ENCODE measurements around the gene MALSU1. TPM values are rescaled to one million over a fixed set of nuclear protein-coding genes. Genes with fewer than 3 reads are reported as not detected.

MALSU1 gene
- total RNA-seq, 1 donor = 38.4 TPM

GRCh38 chr7:23292623-23293022, 6.5 kb upstream of the MALSU1 start:
- H4K20me1 ChIP-seq (ENCODE audit: insufficient read depth, low read length) = no peaks in the 10 kb centered on the region
- H3K36me3 ChIP-seq (ENCODE audit: insufficient read depth, low read length) = no peaks in the 10 kb centered on the region
- H3K4me2 ChIP-seq (ENCODE audit: insufficient read depth, low read length) = no peak overlapping the region
- no peaks in the 10 kb centered on the region for H3K27me3 ChIP-seq (ENCODE audit: insufficient read depth, low read length)
- no peaks in the 10 kb centered on the region for H3K79me2 ChIP-seq (ENCODE audit: insufficient read depth, low read length)
- H3K4me1 ChIP-seq (ENCODE audit: insufficient read depth, low read length) = peaks cover under 1% of the 10 kb centered on the region
- TF ChIP-seq CTCF (IDR thresholded peaks at IDR 0.05; ENCODE audit: extremely low read depth, low read depth, low read length) = no peak
- no peak for DNase-seq (ENCODE audit: insufficient read length, low spot score, missing footprints)
- H3K4me3 ChIP-seq (ENCODE audit: insufficient read depth, low read length) = no peak overlapping the region
- H3K27ac ChIP-seq (ENCODE audit: low read depth, low read length) = no peak overlapping the region
- H2AFZ ChIP-seq (ENCODE audit: low read length) = no peak overlapping the region
- H3K9me3 ChIP-seq (ENCODE audit: low read depth, low read length) = no peaks in the 10 kb centered on the region

- Histone ChIP-seq H3K79me2 (ENCODE audit: insufficient read depth, low read length) (no peaks in the 10 kb centered on the region), H3K4me3 (ENCODE audit: insufficient read depth, low read length) (no peak overlapping the region), H3K36me3 (ENCODE audit: insufficient read depth, low read length) (no peaks in the 10 kb centered on the region), H3K27ac (ENCODE audit: low read depth, low read length) (no peak overlapping the region), H3K4me1 (ENCODE audit: insufficient read depth, low read length) (peaks cover 8% of the 10 kb centered on the region), H3K4me2 (ENCODE audit: insufficient read depth, low read length) (no peak overlapping the region), H3K27me3 (ENCODE audit: insufficient read depth, low read length) (no peaks in the 10 kb centered on the region), H2AFZ (ENCODE audit: low read length) (peak overlapping the region; percentile 49), H4K20me1 (ENCODE audit: insufficient read depth, low read length) (no peaks in the 10 kb centered on the region), H3K9me3 (ENCODE audit: low read depth, low read length) (no peaks in the 10 kb centered on the region)
- no peak for TF ChIP-seq CTCF (IDR thresholded peaks at IDR 0.05; ENCODE audit: extremely low read depth, low read depth, low read length)
- DNase-seq (ENCODE audit: insufficient read length, low spot score, missing footprints) = peak; percentile 66
These were observed 5.6 kb upstream of the MALSU1 start for GRCh38 chr7:23293500-23294073.

- no peak for TF ChIP-seq CTCF (IDR thresholded peaks at IDR 0.05; ENCODE audit: extremely low read depth, low read depth, low read length)
- no peaks in the 10 kb centered on the region for H3K27me3 ChIP-seq (ENCODE audit: insufficient read depth, low read length)
- peaks cover 7% of the 10 kb centered on the region for H3K79me2 ChIP-seq (ENCODE audit: insufficient read depth, low read length)
- no peak overlapping the region for H3K27ac ChIP-seq (ENCODE audit: low read depth, low read length)
- H3K9me3 ChIP-seq (ENCODE audit: low read depth, low read length) = no peaks in the 10 kb centered on the region
- H3K4me1 ChIP-seq (ENCODE audit: insufficient read depth, low read length) = peaks cover 15% of the 10 kb centered on the region
- no peak for DNase-seq (ENCODE audit: insufficient read length, low spot score, missing footprints)
- H3K4me3 ChIP-seq (ENCODE audit: insufficient read depth, low read length) = no peak overlapping the region
- no peaks in the 10 kb centered on the region for H4K20me1 ChIP-seq (ENCODE audit: insufficient read depth, low read length)
- no peaks in the 10 kb centered on the region for H3K36me3 ChIP-seq (ENCODE audit: insufficient read depth, low read length)
- peak overlapping the region; percentile 4 for H2AFZ ChIP-seq (ENCODE audit: low read length)
- H3K4me2 ChIP-seq (ENCODE audit: insufficient read depth, low read length) = no peak overlapping the region
These were observed 4.4 kb upstream of the MALSU1 start for GRCh38 chr7:23294549-23295400.

GRCh38 chr7:23295401-23295697, 3.8 kb upstream of the MALSU1 start:
- Histone ChIP-seq H3K27ac (ENCODE audit: low read depth, low read length) (no peak overlapping the region), H3K4me2 (ENCODE audit: insufficient read depth, low read length) (no peak overlapping the region), H3K36me3 (ENCODE audit: insufficient read depth, low read length) (no peaks in the 10 kb centered on the region), H3K27me3 (ENCODE audit: insufficient read depth, low read length) (no peaks in the 10 kb centered on the region), H3K79me2 (ENCODE audit: insufficient read depth, low read length) (peaks cover 13% of the 10 kb centered on the region), H3K9me3 (ENCODE audit: low read depth, low read length) (no peaks in the 10 kb centered on the region), H4K20me1 (ENCODE audit: insufficient read depth, low read length) (peaks cover 3% of the 10 kb centered on the region), H3K4me1 (ENCODE audit: insufficient read depth, low read length) (peaks cover 19% of the 10 kb centered on the region), H2AFZ (ENCODE audit: low read length) (peak overlapping the region; percentile 4), H3K4me3 (ENCODE audit: insufficient read depth, low read length) (no peak overlapping the region)
- DNase-seq (ENCODE audit: insufficient read length, low spot score, missing footprints) = peak; percentile 35
- no peak for TF ChIP-seq CTCF (IDR thresholded peaks at IDR 0.05; ENCODE audit: extremely low read depth, low read depth, low read length)
